ENCODE measurements around the gene SFRP5. TPM values are rescaled to one million over a fixed set of nuclear protein-coding genes. Genes with fewer than 3 reads are reported as not detected.

SFRP5 gene, protein sequence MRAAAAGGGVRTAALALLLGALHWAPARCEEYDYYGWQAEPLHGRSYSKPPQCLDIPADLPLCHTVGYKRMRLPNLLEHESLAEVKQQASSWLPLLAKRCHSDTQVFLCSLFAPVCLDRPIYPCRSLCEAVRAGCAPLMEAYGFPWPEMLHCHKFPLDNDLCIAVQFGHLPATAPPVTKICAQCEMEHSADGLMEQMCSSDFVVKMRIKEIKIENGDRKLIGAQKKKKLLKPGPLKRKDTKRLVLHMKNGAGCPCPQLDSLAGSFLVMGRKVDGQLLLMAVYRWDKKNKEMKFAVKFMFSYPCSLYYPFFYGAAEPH
- total RNA-seq (2014; rRNA removed; shearing (Covaris generic)) = not detected in 2 replicates

- in situ Hi-C loops (cut with HindIII; ENCODE audit: low sequenced_read_pairs) = loop anchor here (10.0 kb wide), 1 partner anchor 273 kb away; no protein-coding TSS in a partner anchor
- peak; percentile 22 for DNase-seq (ENCODE audit: low spot score)
Measured at GRCh38 chr10:97771913-97772823, at the start of gene SFRP5. SFRP5 (minus strand) TSS chr10:97771999; CDS start chr10:97771833, 166 bp downstream.

DNA sequence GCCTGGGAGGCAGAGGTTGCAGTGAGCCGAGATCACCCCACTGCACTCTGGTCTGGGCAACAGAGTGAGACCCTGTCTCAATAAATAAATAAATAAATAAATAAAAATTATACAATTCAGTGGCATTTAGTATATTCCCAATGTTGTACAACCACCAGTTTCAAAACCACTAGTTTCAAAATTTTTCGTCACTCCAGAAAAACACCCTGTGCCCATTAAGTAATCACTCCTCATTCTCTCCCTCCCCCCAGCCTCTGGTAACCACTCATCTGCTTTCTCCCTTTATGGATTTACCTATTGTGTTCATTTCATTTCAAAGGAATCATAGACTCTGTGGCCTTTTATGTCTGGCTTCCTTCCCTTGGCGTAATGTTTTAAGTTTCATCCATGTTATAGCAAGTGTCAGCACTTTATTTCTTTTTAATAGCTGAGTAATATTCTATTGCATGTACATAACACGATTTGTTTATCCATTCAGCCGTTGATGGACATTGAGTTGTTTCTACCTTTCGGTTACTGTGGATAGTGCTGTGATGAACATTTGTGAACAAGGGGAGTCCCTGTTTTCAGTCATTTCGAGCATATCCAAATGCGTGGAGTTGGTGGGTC is 48.4 kb upstream of the SFRP5 start:
- DNase-seq (ENCODE audit: low spot score) = no peak
- in situ Hi-C loops (cut with HindIII; ENCODE audit: low sequenced_read_pairs) = no loop called here

DNA sequence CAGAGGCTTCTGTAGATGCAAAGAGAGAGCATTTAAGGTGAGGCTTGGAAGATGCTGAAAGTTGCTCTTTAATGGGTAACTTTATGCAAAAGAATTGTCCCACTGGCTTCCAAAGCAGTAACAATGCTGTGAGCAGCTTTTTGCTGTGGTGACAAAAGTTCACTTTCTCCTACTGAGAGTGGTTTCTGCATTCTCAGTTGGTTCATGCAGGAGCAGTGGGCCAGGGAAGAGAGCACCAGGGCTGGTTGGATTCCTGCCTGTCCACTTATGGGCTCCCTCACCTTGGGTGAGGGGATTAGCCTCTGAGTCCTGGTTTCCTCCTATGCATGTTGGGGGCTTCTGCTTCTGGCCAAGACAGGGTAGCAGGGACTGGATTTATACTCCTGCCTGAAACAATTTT is 46.8 kb upstream of the SFRP5 start:
- no peak for DNase-seq (ENCODE audit: low spot score)
- in situ Hi-C loops (cut with HindIII; ENCODE audit: low sequenced_read_pairs) = no loop called here

- DNase-seq (ENCODE audit: low spot score) = no peak
- in situ Hi-C loops (cut with HindIII; ENCODE audit: low sequenced_read_pairs) = no loop called here
Measured at GRCh38 chr10:97816609-97817008, 44.8 kb upstream of the SFRP5 start.

DNA sequence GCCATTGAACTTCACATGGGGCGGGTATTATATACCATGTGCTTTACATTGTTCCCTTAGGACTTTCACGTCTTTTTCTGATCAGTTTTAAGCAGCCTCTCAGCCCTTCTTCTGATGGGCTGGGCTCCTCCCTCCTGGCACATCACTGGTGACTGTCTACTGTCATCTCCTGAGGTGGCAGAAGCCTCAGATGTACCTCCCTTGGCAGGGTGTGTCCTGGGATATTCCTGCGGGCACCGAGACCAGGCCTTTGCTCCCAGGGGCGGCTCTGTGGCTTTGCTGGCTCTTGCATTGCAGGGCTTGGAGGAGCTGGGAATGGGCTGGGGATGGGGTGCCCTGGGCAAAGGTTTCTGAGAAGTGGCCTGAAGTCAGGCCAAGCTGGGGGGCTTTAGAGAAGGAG is 43.2 kb upstream of the SFRP5 start:
- DNase-seq (ENCODE audit: low spot score) = no peak
- in situ Hi-C loops (cut with HindIII; ENCODE audit: low sequenced_read_pairs) = no loop called here

- no peak for DNase-seq (ENCODE audit: low spot score)
- in situ Hi-C loops (cut with HindIII; ENCODE audit: low sequenced_read_pairs) = no loop called here
Measured at GRCh38 chr10:97813311-97813710, 41.5 kb upstream of the SFRP5 start.

GRCh38 chr10:97812696-97813095 is 40.9 kb upstream of the SFRP5 start:
- in situ Hi-C loops (cut with HindIII; ENCODE audit: low sequenced_read_pairs) = no loop called here
- DNase-seq (ENCODE audit: low spot score) = no peak

GRCh38 chr10:97811958-97812357 is 40.2 kb upstream of the SFRP5 start:
- in situ Hi-C loops (cut with HindIII; ENCODE audit: low sequenced_read_pairs) = no loop called here
- DNase-seq (ENCODE audit: low spot score) = no peak

DNA sequence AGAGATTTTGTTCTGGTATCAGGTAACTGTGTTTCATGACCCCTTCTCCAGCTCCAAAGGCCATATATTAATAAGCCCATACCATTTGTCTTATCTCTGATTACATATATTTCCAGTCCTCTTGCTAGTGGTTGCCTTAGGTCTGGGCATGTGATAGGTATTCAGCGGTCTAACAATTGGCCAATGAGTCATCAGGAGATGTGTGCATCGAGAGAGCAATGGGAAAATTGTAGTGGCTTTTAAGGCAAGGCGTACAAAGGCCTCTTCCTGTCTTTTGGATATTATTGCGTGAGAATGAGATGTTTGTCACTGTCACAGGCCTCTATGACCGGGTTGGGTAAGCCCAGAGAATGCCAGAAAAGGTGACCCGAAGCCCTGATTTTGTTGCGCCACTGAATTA is 38.6 kb upstream of the SFRP5 start:
- in situ Hi-C loops (cut with HindIII; ENCODE audit: low sequenced_read_pairs) = no loop called here

DNA sequence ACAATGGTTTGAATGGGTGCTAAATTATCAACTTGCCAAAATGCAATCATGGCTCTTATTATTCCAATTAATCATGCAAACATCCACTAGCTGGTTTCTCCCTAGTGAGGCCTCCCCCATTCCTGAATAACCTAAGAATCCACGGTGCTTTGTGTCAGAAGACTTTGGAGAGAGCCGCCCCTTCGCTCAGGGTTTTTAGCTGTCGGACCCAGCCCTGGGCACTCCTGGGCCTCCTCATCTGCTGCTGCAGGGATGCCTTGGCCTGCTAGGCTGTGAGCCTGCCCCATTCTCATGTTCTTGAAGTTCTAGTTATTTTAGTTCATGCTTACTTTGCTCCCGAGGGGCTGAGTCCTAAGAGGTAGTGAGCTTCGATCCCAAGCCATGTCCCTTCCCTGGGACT is 34.1 kb upstream of the SFRP5 start:
- in situ Hi-C loops (cut with HindIII; ENCODE audit: low sequenced_read_pairs) = no loop called here
- no peak for DNase-seq (ENCODE audit: low spot score)

More for the DNA sequence above, 38.6 kb upstream of the SFRP5 start:
- DNase-seq (ENCODE audit: low spot score) = no peak

DNA sequence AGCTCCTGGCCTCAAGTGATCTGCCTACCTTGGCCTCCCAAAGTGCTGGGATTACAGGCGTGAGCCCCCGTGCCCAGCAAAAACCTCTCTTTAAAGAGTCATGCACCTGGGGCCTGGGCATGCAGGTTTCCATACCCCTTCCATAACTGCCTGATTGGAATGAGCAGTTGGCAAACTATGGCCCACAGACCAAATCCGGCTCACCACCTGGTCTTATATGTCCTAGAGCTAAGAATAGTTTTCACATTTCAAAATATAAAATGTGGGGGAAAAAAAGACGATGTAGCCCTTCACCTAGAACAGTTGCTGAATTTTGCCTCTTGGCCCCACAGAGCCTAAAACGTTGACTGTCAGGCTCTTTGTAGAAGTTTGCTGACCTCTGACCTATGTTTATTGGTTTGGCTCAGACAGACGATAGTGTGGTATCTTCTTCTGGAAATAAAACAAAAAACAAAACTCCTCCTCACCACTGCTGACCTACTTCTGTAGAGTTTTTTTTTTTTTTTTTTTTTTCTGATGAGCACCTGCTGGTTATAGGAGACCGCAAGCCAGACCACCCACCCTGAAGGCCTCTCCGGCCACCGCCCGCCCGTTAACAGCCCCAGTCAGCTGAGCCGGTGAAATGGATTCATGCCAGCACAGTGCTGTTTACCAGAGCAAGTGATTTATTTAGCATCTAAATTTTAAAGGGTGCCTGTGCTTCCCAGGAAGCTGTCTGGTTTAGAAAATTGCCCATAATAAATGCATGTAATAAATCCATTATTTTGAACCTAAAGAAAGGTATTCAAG is 33.5 kb upstream of the SFRP5 start:
- DNase-seq (ENCODE audit: low spot score) = peak; percentile 62
- in situ Hi-C loops (cut with HindIII; ENCODE audit: low sequenced_read_pairs) = no loop called here

DNA sequence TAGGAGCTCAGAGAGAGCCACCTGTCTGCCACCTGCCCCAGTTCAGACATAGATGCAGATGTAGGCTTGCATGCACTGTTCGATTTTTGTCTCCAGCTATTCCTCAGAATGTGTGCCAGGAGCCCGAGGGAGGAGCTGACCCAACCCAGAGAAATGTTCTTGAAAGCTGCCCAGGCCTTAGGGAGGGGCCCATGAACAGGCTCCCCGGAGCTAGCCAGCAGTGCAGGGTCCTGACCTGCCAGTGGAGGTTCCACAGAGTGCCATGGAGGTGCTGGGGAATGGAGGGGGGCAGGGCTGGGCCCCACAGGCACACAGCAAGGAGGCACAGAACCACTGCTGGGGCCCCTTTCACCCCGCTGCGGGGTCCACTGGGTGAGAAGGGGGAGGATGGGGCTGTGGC is 29.6 kb upstream of the SFRP5 start:
- in situ Hi-C loops (cut with HindIII; ENCODE audit: low sequenced_read_pairs) = no loop called here
- DNase-seq (ENCODE audit: low spot score) = no peak

- in situ Hi-C loops (cut with HindIII; ENCODE audit: low sequenced_read_pairs) = no loop called here
- no peak for DNase-seq (ENCODE audit: low spot score)
Measured at GRCh38 chr10:97800474-97800873, 28.7 kb upstream of the SFRP5 start.

- in situ Hi-C loops (cut with HindIII; ENCODE audit: low sequenced_read_pairs) = no loop called here
- no peak for DNase-seq (ENCODE audit: low spot score)
Measured at GRCh38 chr10:97798958-97799610, 27.3 kb upstream of the SFRP5 start.

- in situ Hi-C loops (cut with HindIII; ENCODE audit: low sequenced_read_pairs) = no loop called here
- DNase-seq (ENCODE audit: low spot score) = no peak
Measured at GRCh38 chr10:97796651-97797050, 24.9 kb upstream of the SFRP5 start.

GRCh38 chr10:97795886-97796285 is 24.1 kb upstream of the SFRP5 start:
- DNase-seq (ENCODE audit: low spot score) = no peak
- in situ Hi-C loops (cut with HindIII; ENCODE audit: low sequenced_read_pairs) = no loop called here

- in situ Hi-C loops (cut with HindIII; ENCODE audit: low sequenced_read_pairs) = no loop called here
Measured at GRCh38 chr10:97791824-97792721, 20.3 kb upstream of the SFRP5 start.

More at GRCh38 chr10:97791824-97792721, 20.3 kb upstream of the SFRP5 start:
- DNase-seq (ENCODE audit: low spot score) = peak; percentile 86

Measured in G401 (cell line).